Fibroblast of gingiva (primary cell): ENCODE measurements around the gene TMOD3.
A peak's percentile ranks its signal among the peaks of the same experiment; 100 is the strongest.
"Not testable (repeated sequence)": the region's sequence is repeated elsewhere in the genome, so short reads cannot be mapped to it uniquely, and the experiment has no call there.

Source experiments
- DNase-seq: peaks from one replicate; pipeline ENCODE4 v3.0.0-alpha.2; 2011; ENCODE audit warnings: low read depth

Gene TMOD3

GRCh38 chr15:51864408-51865056 lies 35.1 kb downstream of the TMOD3 start:
- DNase-seq = no peak

GRCh38 chr15:51865317-51865716 lies 35.9 kb downstream of the TMOD3 start:
- no peak for DNase-seq

- no peak for DNase-seq
Measured at GRCh38 chr15:51866161-51866560, 36.7 kb downstream of the TMOD3 start.

- DNase-seq = no peak
Measured at GRCh38 chr15:51866751-51867150, 37.3 kb downstream of the TMOD3 start.

- DNase-seq = peak; percentile 65
Measured at GRCh38 chr15:51869060-51869421, 39.6 kb downstream of the TMOD3 start.

- no peak for DNase-seq
Measured at GRCh38 chr15:51870774-51871173, 41.3 kb downstream of the TMOD3 start.

GRCh38 chr15:51874751-51875644 lies 45.5 kb downstream of the TMOD3 start:
- DNase-seq = peak; percentile 94

- DNase-seq = no peak
Measured at GRCh38 chr15:51876169-51876568, 46.7 kb downstream of the TMOD3 start.

GRCh38 chr15:51878446-51879386 lies 49.3 kb downstream of the TMOD3 start:
- peak; percentile 63 for DNase-seq

GRCh38 chr15:51879555-51879954 lies 50.1 kb downstream of the TMOD3 start:
- peak; percentile 55 for DNase-seq

- DNase-seq = peak; percentile 89
Measured at GRCh38 chr15:51883271-51883837, 53.9 kb downstream of the TMOD3 start.

- no peak for DNase-seq
Measured at GRCh38 chr15:51884041-51884440, 54.6 kb downstream of the TMOD3 start.

- no peak for DNase-seq
Measured at GRCh38 chr15:51884517-51885236, 55.2 kb downstream of the TMOD3 start.

- not testable (repeated sequence) for DNase-seq
Measured at GRCh38 chr15:51885758-51886157, 56.3 kb downstream of the TMOD3 start.

GRCh38 chr15:51887887-51888592 lies 58.6 kb downstream of the TMOD3 start:
- DNase-seq = no peak

- peak; percentile 30 for DNase-seq
Measured at GRCh38 chr15:51888593-51889195, 59.2 kb downstream of the TMOD3 start.

- DNase-seq = no peak
Measured at GRCh38 chr15:51889486-51889885, 60.0 kb downstream of the TMOD3 start.

- no peak for DNase-seq
Measured at GRCh38 chr15:51904421-51904820, 75.0 kb downstream of the TMOD3 start.

GRCh38 chr15:51904931-51905330 lies 75.5 kb downstream of the TMOD3 start:
- DNase-seq = no peak
